Measurements from ENCODE around the gene MEPCE.
A peak's percentile ranks its signal among the peaks of the same experiment; 100 is the strongest.

MEPCE gene

GRCh38 chr7:100407285-100408180 is 22.1 kb upstream of the MEPCE start:
- peak; percentile 89 for DNase-seq

GRCh38 chr7:100411101-100411500 is 18.5 kb upstream of the MEPCE start:
- DNase-seq = no peak

GRCh38 chr7:100413346-100413745 is 16.3 kb upstream of the MEPCE start:
- no peak for DNase-seq

- DNase-seq = no peak
These were observed 15.7 kb upstream of the MEPCE start for GRCh38 chr7:100413889-100414288.

- no peak for DNase-seq
These were observed 14.2 kb upstream of the MEPCE start for GRCh38 chr7:100415448-100415847.

GRCh38 chr7:100418930-100419659 is 10.5 kb upstream of the MEPCE start:
- DNase-seq = no peak

- no peak for DNase-seq
These were observed 9.9 kb upstream of the MEPCE start for GRCh38 chr7:100419660-100420226.

GRCh38 chr7:100423315-100423714 is 6.3 kb upstream of the MEPCE start:
- DNase-seq = no peak

GRCh38 chr7:100425347-100425746 is 4.3 kb upstream of the MEPCE start:
- no peak for DNase-seq

GRCh38 chr7:100426516-100426915 is 3.1 kb upstream of the MEPCE start:
- DNase-seq = no peak

GRCh38 chr7:100427762-100428198 is 1.9 kb upstream of the MEPCE start:
- DNase-seq = no peak

- peak; percentile 99 for DNase-seq
These were observed 1.2 kb upstream of the MEPCE start, which contains the start of gene ZCWPW1 for GRCh38 chr7:100428199-100428966. Gene ZCWPW1 (minus strand): TSS chr7:100428703. CDS start chr7:100420649, 8,054 bp downstream.

- peak; percentile 100 for DNase-seq
These were observed 529 bp upstream of the MEPCE start for GRCh38 chr7:100428967-100429636.

GRCh38 chr7:100430493-100431285 is 1.1 kb downstream of the MEPCE start:
- DNase-seq = no peak

GRCh38 chr7:100431286-100431735 is 1.7 kb downstream of the MEPCE start:
- no peak for DNase-seq

- no peak for DNase-seq
These were observed 2.4 kb downstream of the MEPCE start for GRCh38 chr7:100432053-100432452.

GRCh38 chr7:100432621-100433275 is 3.1 kb downstream of the MEPCE start:
- no peak for DNase-seq

- no peak for DNase-seq
These were observed 3.6 kb downstream of the MEPCE start for GRCh38 chr7:100433276-100433591.

- no peak for DNase-seq
These were observed 4.1 kb downstream of the MEPCE start for GRCh38 chr7:100433592-100434296.
